Activated effector memory CD4-positive, alpha-beta T cell treated with anti-CD3 and anti-CD28 coated beads, Interleukin-2, amount 50 U/mL, for 16 hours (primary cell): ENCODE measurements around the gene PLAGL2.

Experiments used
- DNase-seq: peaks from one replicate; pipeline ENCODE4 v3.0.0-alpha.2; 2020

The PLAGL2 gene

GRCh38 chr20:32230707-32231106 lies 23.2 kb upstream of the PLAGL2 start:
- no peak for DNase-seq

DNA sequence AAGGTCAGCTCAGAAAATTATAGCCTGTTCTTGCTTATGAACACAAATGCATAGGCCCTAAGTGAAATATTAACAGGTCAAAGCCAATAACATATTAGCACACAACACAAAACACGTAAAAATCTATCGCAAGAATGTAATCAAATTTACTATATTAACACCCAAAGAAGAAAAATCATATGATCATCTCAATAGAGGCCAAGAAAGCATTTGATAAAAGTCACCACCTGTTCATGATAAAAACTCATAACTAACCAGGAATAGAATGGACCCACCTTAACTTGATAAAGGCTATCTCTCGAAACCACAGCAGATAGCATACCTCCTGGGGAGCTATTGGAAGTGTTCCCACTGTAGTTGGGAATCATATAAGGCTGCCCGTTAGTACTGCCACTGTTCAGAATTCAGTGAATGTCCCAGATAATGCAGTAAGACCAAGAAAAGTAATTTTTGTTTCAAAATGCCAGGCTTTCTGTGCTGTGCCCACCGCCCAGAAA lies 21.8 kb upstream of the PLAGL2 start:
- no peak for DNase-seq

DNA sequence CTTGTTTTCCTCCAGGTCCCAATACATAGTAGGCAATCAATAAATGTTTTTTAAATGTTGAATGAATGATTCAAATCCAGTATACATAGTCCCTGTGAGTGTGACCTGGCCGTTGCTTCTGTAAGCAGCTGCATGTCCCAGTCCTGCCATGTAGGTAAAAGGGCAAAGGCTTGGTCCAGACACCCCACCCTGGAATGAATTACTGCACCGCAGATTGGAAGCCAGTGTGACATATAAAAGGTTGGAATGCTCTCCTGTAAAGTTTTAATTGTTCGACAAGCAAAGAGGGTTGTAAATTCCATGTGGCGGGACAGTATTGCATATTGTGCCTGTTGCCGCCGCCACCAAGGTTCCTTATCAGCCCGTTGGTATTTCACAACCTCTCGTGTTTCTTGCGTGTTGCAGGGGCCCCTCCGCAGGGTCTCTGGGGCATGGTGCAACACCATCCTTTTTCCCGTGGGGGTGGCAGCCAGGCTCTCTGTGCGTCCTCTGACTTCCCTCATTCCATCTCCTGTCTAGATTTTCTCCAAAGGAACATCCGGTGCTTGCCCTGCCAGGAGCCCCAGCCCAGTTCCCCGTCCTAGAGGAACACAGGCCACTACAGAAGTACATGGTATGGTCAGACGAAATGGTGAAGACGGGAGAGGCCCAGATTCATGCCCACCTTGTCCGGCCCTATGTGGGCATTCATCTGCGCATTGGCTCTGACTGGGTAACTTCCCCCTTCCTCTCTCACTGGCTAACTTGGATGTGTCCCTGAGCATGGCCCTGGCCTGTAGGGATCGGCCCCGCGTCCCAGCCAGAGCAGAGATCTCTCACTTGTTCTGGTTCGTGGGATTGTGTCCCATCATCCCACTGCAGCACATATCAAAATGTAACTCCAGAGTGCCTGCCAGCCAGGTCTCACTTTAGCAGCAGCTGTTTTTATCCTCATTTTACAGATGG lies 20.5 kb upstream of the PLAGL2 start:
- DNase-seq = no peak

- DNase-seq = no peak
Observed at GRCh38 chr20:32227306-32227705, 19.8 kb upstream of the PLAGL2 start.

GRCh38 chr20:32226391-32226790 lies 18.8 kb upstream of the PLAGL2 start:
- no peak for DNase-seq

DNA sequence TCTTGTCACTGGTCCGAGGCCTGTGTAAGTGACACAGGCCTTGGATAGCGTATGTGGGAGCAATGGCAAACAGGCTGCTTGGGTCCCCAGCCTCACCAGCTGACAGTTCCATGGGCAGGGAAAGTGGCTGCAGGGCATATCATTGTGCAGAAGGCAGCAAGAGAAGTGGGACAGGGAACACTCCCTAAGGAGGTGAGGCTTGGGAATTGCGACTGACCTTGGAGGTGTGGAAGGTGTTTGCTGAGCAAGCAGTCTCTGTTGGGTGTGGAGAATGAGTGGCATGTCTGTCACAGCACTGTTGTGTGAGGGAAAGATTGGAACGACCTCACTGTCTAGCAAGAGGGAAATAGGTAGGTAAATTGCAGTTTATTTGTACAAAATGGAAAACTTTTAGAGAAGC lies 16.9 kb upstream of the PLAGL2 start:
- DNase-seq = no peak

DNA sequence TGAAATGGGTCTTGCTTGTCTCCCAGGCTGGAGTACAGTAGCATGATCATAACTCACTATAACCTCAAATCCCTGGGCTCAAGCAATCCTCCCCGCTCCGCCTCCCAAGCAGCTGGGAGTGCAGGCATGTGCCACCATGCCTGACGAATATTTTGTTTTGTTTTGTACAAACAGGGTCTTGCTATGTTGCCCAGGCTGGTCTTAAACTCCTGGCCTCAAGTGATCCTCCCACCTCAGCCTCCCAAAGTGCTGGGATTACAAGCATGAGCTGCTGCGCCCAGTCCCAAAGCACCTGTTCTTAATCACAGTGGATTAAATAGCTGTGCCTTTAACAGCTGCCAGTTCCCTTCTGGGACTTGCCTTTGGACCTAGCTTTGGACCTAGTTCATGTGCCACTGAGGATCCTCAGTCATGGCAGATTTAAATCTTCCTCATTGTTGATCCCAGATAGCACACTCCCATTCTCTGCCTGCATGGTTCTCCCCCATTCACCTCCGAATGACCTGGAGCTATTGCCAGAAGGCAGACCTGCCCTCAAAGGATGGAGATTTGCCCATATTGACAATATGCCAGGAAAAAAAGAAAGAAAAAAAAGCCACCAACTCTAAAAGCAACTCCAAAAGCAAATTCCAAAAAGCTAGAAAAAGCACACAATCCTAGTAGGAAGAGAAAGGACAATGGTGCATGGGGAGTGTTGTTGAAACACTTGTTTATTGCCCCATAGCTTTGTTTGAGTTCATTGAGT lies 10.8 kb upstream of the PLAGL2 start:
- no peak for DNase-seq

GRCh38 chr20:32216179-32217142 lies 8.9 kb upstream of the PLAGL2 start:
- DNase-seq = no peak

DNA sequence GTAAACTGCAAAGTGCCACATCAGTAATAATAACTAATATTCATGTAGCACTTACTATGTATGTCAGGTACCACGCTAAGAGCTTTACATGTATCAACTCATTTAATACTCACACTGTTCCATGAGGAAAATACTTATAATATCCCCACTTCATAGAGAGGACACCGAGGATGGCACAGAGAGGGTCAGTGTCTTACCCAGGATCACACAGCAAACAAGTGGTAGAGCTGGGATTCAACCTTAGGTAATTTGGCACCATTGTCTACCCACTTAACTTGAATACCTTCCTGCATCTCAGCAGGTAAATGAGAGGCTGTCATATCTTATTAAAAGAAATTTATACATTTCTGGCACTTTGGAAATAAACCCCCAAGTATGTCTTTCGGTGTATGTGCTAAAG lies 8.2 kb upstream of the PLAGL2 start:
- no peak for DNase-seq

DNA sequence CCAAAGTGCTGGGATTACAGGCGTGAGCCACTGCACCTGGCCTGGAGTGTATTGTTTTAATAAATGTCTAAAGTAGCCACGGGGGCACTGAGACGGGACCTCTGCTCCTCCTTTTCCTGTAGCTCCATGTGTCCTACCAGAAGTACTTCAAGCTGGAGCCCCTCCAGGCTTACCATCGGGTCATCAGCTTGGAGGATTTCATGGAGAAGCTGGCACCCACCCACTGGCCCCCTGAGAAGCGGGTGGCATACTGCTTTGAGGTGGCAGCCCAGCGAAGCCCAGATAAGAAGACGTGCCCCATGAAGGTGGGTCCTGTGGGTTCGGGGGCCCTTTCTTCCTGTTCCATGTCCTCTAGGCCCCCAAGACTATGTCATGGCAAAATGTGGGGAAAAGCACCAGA lies 7.6 kb upstream of the PLAGL2 start:
- DNase-seq = no peak

DNA sequence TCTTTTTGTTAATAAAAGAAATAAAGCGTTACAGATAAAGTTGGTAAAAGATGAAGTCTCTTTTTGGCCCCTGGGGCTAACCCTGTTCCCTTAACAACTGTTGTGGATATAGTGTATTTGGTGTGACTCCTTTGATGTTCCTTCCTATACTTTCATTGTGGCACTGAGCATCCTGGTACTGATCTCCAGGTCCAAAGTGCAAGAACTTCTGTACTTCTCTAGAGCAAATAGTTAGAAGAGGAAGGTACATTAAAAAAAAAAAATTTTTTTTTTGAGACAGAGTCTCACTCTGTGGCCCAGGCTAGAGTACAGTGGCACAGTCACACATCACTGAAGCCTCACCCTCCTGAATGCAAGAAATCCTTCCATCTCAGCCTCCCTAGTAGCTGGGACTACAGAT lies 6.3 kb upstream of the PLAGL2 start:
- no peak for DNase-seq

DNA sequence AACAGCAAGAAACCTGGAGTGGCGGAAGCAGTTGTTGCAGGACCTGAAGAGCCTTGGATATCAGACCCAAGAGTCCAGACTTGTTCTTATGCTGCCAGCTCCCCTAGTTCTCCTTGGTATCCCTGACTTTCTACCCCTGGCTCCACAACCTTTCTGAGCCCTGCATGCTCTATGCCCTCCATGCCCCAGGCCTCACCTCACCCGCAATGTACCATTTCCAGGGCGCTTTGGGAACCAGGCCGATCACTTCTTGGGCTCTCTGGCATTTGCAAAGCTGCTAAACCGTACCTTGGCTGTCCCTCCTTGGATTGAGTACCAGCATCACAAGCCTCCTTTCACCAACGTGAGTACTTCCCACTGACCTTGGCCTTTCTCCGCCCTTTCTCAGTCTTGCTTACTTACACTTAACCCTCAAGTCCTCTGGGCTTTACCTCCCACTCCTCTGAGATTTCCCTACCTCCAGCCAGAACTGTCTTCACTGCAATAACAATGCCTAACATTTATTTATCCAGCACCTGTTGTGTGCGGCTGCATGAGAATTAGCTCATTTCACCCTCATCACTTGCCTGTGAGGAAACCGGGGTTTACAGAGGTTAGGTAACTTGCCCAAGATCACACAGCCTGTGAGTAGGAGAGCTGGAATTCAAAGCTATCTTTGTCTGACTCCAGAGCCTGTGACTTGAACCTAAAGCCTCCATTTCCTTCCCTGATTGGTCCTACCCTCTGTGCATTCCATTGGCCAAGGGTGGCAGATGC lies 2.5 kb upstream of the PLAGL2 start:
- no peak for DNase-seq

DNA sequence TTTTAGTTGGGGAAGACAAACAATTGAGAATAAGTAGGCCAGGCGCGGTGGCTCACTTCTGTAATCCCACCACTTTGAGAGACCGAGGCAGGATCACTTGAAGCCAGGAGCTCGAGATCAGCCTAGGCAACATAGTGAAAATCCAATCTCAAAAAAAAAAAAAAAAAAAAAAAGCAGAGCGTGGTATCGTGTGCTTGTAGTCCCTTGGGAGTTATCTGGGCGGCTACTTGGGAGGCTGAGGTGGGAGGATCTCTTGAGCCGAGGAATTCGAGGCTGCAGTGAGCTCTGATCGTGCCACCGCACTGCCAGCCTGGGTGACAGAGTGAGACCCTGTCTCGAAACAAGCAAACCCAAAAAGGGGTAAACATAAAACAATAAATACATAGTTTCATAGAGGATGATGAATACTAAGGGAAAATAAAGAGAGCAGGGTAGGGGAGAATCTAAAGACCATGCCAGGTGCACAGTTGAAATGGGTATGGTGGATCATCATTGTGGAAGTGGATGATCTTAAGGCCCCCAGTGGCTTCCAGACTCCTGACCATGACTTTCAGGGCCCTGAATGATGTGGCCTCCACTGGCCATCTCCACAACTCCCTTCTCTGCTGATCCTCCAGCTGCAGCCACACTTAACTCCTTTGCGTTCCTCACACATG lies 1.1 kb upstream of the PLAGL2 start:
- no peak for DNase-seq

GRCh38 chr20:32206760-32207625 lies 550 bp downstream of the PLAGL2 start:
- DNase-seq = no peak

- no peak for DNase-seq
Observed at GRCh38 chr20:32205843-32206759, 1.4 kb downstream of the PLAGL2 start.

GRCh38 chr20:32205110-32205842 lies 2.3 kb downstream of the PLAGL2 start:
- DNase-seq = no peak

DNA sequence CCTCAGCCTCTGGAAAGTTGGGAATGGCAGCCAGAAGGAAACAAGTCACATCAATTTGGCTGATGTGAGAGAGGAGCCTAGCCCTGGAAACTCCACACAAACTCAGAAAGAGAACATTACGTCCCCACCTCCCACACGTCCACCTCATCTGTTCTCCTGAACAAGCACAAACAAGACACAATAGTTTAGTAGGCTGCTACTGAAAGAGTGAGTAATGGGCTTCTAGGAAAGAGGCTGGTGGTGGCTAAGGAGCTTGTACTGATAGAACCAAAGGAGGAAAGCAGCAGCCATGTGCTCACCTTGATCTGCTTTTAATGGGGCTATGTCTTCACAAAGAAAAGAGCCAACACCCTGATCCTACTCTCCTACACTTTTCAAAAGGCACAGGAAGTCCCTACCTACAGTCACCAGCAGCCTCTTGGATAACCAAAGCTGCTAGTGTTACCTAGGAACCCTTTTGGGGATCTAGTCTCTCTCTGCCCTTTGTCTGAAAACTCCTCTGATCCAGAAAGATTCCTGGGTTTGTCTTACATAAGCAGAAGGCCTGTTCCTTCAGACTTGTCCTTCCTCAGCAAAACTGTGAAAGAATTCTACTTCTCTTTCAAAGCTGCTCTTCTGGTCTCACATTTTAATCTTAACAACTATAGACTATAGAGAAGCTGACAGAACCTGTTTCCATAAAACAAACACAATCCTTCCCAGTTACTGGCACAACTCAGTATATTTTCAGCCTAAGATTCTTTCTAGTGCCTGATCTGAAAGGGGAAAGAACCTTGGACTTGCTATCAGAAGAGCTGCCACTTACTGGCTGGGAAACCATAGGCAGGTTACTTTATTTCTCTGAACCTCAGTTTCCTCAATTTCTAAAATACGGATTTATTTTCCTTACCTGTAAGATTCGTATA lies 3.1 kb downstream of the PLAGL2 start:
- DNase-seq = peak; percentile 86
